GM21515 (cell line): ENCODE data around the gene CAMTA1.
"Not testable (repeated sequence)": the region's sequence is repeated elsewhere in the genome, so short reads cannot be mapped to it uniquely, and the experiment has no call there.

ENCODE experiments used
- ATAC-seq: cut with Tn5 transposase; IDR thresholded peaks from one replicate; pipeline ENCODE4 v1.9.1; 2021; ENCODE audit not compliant: unreplicated experiment

Gene CAMTA1

DNA sequence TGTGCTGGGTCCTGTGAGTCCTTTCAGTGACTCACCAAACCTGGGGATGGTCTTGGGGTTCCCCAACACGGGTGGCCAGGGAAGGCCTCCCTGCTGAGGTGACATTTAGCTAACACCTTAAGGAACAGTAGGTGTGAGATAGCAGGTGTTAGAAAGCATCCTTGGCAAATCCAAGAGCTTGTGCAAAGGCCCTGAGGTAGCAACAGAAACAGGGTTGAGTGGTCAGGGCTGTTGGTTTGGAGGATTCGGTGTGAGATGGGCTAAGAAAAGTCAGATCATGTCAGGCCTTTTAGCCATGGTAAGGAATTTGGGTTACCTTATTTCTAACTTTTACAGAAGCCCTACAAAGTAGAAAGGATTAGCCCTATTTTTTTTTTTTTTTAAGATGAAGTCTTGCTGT is 343.0 kb downstream of the CAMTA1 start:
- no peak for ATAC-seq

DNA sequence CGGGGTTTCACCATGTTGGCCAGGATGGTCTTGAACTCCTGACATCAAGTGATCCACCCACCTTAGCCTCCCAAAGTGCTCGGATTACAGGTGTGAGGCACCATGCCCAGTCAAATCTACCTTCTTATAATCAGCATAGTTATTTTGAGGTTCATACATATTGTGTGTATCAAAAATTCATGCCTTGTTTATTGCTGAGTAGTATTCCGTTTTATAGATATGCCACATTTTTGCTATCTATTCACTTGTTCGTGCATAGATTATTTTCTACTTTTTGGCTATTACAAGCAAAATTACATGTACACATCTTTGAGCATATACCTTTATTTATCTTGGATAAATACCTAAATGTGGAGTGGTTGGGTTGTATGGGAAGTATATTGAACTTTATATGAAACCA is 344.9 kb downstream of the CAMTA1 start:
- no peak for ATAC-seq

DNA sequence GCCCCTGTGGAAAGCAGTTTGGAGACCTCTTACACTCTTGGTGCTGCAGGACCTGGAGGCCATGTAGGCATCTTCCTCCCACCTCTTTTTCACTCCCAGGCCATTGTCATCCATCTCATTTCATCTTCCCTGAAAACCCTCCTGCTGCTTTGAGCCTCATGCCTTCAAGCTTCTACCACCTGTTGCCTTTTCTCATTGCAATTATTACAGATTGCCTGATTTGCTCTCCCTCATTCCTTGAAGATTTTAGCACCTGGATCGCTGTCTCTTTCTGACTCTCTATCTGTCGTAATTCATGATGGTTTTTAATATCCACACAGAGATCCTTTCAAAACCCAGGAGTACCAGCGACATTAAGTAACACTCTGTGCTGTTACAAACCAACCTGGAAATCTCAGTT is 350.2 kb downstream of the CAMTA1 start:
- no peak for ATAC-seq

DNA sequence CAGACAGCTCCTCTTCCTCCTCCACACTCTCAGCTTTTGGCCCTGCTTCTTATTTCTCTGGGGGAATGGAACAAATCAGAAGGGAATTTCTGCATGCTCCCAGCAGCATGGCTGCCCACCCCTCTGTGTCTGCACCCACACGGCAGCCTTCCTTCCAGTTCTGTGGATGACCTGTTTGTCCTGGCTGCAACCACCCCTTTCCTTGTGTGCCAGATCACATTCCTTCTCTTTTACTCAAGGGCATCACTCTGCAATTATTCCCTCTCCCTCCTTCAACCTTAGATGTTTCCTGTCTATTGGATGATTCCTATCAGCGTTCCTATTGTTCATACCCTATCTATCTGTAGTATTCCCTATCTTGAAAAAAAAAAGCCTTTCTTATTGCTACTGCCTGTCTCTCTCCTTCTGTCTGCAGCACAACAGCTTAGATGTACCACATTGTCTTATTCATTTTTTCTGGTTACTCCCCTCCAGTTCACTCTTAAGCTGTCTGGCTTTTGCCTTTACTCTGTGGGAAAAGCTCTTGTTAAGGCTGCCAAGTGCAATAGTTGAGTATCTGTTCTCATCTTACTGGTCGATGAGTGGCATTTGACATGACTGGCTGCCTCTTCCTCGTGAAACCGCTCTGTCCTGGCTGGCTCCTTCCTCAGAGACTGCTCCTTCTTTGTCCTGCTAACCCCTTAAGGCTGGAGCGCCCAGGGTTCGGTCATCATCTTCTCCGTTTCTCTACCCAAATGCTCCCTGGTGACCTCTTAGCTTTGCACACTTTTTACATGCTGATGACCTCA is 351.1 kb downstream of the CAMTA1 start:
- ATAC-seq: no peak

DNA sequence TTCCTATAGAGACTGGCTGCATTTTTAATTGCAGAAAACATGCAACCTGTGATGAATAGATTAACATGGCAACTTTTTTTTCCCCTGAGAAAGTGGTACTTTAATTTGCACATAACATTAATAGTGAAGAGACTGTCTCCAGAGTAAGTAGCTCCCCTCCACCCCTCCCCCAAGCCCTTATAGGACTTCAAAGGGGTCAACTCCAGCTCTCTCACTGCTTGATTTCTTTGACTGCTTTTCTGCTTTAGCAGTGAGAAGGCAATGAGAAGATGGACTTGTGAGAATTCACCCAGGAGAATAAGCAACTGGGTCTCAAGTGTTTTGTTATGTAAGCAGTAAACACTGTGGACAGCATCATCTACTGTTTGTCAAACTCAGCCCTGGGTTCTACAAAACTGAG is 355.0 kb downstream of the CAMTA1 start:
- no peak for ATAC-seq

DNA sequence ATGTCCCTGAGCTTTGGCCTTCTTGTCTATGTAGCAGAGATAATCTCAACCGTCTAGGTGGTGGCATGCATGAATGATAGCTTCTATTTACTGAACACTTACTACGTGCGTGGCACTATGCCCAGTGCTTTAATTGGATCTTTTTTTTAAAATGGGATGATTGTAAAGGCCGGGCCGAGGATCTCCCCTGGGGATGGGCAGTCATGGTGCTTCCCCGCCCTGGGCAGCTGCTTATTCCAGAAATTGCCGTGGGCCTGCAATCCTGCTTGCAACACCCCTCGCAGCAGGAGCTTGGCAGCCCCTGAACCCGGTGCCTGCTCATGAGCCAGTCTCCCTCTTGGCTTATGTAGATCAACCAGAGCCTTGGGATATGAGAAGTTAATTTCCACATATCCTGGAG is 360.7 kb downstream of the CAMTA1 start:
- no peak for ATAC-seq

DNA sequence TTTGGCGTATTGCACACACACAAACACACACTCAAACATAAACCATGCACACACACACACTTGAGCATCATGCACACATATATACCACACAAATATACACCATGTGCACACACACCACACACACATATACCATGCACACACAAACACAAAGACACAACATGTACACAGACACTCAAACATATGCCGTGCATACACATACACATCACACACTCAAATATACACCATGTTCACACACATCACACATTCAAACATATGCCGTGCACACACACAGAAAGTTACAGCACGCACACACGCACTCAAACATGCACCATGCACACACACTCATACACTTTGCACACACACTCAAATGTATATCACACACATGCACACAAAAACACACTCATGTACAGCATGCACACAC is 361.5 kb downstream of the CAMTA1 start:
- ATAC-seq: no peak

- not testable (repeated sequence) for ATAC-seq
These were observed 362.5 kb downstream of the CAMTA1 start for GRCh38 chr1:7147581-7148282.

DNA sequence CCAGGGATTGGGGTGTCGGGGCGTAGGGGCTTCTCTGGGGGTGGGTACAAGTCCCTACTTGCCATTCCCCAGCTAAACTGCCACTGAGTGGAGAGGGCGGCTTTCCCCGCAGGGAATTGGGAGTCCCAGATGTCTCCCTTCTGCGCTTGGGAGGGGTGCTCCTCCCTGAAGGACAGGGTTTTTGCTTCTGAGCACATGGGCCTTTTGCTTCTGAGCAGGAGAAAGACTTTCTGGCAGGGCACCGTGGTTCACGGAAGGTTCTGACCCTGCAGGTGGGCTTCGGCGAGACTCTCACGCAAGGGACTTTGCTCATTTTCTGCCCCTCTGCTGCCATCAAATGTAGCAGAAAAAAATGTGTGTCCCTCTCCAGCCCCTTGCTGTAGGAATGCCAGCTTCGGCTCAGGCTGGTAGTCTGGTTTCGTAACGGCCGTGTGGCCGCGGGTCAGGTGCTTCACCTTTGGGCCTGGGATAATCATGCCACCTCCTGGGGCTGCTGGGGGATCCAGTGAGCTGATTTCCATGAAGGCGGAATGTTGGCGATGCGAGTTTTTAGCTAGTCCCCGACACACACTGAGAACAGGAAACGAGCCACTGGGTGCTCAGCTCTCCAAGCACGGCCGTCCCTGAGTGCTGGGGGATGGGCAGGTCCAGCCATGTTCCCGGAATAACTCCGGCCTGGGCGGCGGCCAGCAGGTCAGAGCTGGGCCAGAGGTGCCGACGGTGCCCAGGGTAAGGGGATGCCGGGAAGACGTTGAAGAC is 364.0 kb downstream of the CAMTA1 start:
- ATAC-seq: no peak

DNA sequence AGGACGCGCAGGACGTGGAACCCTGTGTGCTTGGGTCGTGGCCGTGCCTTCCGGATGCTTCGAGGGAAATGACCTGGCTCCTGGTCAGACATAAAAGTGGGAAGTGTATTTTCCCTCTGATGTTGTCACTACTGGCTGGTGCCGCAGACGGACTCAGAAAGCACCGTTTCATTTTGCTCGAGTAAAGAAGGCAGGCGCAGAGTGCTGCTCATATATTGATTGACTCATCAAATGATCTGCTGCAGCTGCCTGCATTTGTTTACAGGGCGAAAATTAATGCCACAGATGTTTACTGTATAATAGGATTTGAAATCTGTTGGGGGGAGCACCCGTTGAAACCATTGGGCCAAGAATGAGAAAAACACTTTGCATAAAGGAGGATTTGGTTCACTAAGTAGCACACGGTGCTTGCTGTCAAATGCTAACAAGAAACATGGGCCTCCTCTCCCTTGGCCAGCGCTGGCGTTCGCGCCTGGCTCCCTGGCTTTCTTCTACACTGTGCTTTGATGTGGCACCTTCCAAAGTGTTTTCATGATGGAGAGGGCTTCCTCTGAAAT is 365.5 kb downstream of the CAMTA1 start:
- ATAC-seq: no peak

GRCh38 chr1:7151978-7152377 is 366.7 kb downstream of the CAMTA1 start:
- ATAC-seq: no peak

DNA sequence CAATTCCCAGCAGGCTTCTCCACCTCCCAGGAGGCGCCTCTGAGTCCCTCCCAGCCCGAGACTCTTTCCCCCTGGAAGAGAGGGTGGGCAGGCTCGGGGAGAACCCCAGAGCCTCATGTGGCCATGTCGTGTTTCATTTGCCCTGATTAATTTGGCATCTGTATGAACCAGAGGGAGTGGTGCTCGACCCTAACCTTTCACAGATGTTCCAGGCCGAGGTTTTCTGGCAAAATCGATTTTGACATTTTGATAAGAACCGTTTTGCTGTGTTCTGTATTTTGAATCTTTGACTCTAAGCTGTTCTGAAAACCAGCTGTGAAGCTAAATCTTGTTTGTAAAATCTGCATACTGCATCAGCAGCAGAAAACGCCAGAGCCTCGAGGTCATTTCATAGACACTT is 367.4 kb downstream of the CAMTA1 start:
- ATAC-seq: no peak

GRCh38 chr1:7153464-7153863 is 368.2 kb downstream of the CAMTA1 start:
- no peak for ATAC-seq

DNA sequence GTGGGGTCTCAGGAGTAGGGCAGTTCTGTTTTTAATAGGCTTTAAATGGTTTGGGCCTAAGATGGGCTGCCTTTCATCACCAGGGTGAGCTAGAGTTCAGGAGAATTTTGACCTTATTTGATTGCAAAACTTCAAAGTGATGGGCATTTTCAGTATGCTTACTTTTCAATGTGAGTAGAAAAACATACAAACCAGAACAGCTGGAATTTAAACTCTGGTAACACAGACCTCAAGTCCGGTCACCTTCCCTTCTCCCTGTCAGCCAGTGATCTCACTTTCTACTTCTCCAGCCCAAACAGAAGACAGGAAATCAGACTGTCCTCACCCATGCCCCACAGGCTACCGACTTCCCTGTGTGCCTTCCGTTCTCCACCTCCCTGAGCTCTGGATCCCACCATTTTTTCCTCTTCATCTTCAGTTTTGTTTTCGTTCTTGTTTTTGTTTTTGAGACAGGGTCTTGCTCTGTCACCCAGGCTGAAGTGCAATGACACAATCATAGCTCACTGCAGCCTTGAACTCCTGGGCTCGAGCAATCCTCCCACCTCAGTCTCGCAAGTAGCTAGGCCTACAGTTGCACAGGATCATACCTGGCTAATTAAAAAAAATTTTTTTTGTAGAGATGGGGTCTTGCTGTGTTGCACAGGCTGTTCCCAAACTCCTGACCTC is 374.0 kb downstream of the CAMTA1 start:
- no peak for ATAC-seq

GRCh38 chr1:7168554-7168953 is 383.3 kb downstream of the CAMTA1 start:
- not testable (repeated sequence) for ATAC-seq

- ATAC-seq: no peak
These were observed 385.9 kb downstream of the CAMTA1 start for GRCh38 chr1:7171168-7171567.

- ATAC-seq: no peak
These were observed 386.3 kb downstream of the CAMTA1 start for GRCh38 chr1:7171574-7171973.

GRCh38 chr1:7172804-7173203 is 387.6 kb downstream of the CAMTA1 start:
- ATAC-seq: no peak

- ATAC-seq: no peak
These were observed 389.3 kb downstream of the CAMTA1 start for GRCh38 chr1:7174561-7174960.

DNA sequence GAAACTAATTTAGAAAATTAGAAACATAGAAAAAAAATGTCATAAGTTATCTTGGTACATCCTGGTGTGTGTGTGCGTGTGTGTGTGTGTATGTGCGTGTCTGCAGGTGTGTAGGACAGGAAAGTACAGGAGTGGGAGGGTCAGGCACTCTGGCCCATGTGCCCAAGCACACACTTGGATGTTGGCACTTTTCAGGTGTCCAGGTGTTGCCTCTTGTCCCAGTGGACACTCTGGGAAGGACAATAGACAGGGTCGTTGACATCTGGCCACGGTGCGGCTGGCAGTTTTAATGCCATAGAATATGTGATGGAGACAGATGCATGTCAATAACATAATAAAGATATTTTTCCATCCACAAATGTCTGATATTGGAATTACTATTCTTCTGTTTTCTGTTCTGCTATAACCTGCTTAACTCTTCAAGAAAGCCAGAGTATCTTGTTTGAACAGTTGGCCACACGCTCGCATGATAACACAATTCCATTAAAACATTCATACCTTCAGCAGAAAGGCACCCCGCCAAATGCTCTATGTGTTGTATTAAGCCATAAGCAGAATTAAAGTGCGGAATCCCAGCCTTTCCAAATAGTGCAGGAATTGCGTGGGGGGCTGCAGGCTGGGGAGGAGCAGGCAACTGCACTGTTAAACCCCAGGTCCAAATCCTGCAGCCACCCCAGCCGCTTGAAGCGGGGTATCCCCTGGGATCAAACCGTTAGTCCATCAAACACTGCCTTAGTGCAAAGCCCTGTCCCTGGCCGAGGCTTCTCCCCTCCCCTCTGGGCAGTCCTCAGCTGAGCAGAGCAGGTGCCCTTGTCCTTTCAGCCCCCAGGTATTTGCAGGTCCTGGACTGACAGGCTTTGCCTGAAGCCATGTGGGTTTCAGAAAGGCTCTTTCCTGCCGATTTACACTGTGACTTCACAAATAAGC is 390.0 kb downstream of the CAMTA1 start:
- no peak for ATAC-seq
